IMR-90 (cell line): ENCODE data around the gene SLC25A38.

ENCODE experiments used
- CHD1 ChIP-seq: IDR thresholded peaks from 2 replicates; pipeline ENCODE4 v1.6.1; 2012; ENCODE audit warnings: low read depth, low read length, improper control_type of control experiment
- ELK1 ChIP-seq: fragments of 150-350 bp; IDR thresholded peaks from 2 replicates; pipeline ENCODE4 v1.6.1; 2016; ENCODE audit warnings: low read depth, mild to moderate bottlenecking, low read length, moderate library complexity, borderline replicate concordance
- MAFK ChIP-seq: IDR thresholded peaks from 2 replicates; pipeline ENCODE4 v1.6.1; 2012; ENCODE audit warnings: low read depth, low read length, improper control_type of control experiment
- MAZ ChIP-seq: IDR thresholded peaks from 2 replicates; pipeline ENCODE4 v1.6.1; 2012; ENCODE audit warnings: low read depth, mild to moderate bottlenecking, low read length, improper control_type of control experiment, moderate library complexity, borderline replicate concordance
- NFE2L2 ChIP-seq: fragments of 150-350 bp; IDR thresholded peaks from 2 replicates; pipeline ENCODE4 v1.6.1; 2016; ENCODE audit warnings: low read depth, mild to moderate bottlenecking, low read length
- POLR2A ChIP-seq: IDR thresholded peaks from 2 replicates; pipeline ENCODE4 v1.6.1; 2012; ENCODE audit warnings: mild to moderate bottlenecking, low read depth, low read length
- RFX5 ChIP-seq: IDR thresholded peaks from 2 replicates; pipeline ENCODE4 v1.8.0; 2012; ENCODE audit warnings: low read depth, mild to moderate bottlenecking, low read length, moderate library complexity
- SMC3 ChIP-seq: fragments of 150-350 bp; IDR thresholded peaks from 2 replicates; pipeline ENCODE4 v1.6.1; 2016; ENCODE audit warnings: low read depth, mild to moderate bottlenecking, antibody characterized with exemption, low read length, moderate library complexity
- USF2 ChIP-seq: fragments of 150-350 bp; IDR thresholded peaks from 2 replicates; pipeline ENCODE4 v1.6.1; 2017; ENCODE audit warnings: mild to moderate bottlenecking, antibody characterized with exemption, low read length, low read depth
- TF ChIP-seq, protein P1 (sequence below): conservative IDR thresholded peaks from 2 replicates; pipeline ENCODE4 v1.5.1; 2012; ENCODE audit warnings: mild to moderate bottlenecking, low read depth, low read length, improper control_type of control experiment

DNA sequence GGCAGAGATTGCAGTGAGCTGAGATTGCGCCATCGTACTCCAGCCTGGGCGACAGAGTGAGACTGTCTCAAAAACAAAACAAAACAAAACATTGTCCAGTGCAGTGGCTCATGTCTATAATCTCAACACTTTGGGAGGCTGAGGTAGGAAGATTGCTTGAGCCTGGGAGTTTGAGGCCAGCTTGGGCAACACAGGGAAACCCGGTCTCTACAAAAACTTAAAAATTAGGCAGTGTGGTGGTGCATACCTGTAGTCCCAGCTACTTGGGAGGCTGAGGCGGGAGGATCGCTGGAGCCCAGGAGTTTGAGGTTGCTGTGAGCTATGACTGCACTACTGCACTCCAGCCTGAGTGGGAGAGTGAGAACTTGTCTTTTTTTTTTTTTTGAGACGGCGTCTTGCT, 57.1 kb downstream of the SLC25A38 start:
- TF ChIP-seq CHD1 (no peak), RFX5 (no peak), POLR2A (no peak), SMC3 (no peak), NFE2L2 (no peak), MAFK (no peak), ELK1 (no peak), MAZ (no peak), USF2 (no peak)
- TF ChIP-seq, protein P1, sequence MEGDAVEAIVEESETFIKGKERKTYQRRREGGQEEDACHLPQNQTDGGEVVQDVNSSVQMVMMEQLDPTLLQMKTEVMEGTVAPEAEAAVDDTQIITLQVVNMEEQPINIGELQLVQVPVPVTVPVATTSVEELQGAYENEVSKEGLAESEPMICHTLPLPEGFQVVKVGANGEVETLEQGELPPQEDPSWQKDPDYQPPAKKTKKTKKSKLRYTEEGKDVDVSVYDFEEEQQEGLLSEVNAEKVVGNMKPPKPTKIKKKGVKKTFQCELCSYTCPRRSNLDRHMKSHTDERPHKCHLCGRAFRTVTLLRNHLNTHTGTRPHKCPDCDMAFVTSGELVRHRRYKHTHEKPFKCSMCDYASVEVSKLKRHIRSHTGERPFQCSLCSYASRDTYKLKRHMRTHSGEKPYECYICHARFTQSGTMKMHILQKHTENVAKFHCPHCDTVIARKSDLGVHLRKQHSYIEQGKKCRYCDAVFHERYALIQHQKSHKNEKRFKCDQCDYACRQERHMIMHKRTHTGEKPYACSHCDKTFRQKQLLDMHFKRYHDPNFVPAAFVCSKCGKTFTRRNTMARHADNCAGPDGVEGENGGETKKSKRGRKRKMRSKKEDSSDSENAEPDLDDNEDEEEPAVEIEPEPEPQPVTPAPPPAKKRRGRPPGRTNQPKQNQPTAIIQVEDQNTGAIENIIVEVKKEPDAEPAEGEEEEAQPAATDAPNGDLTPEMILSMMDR, result no peak
